HEK293 (cell line): ENCODE results near the gene PROX1.

Source experiments
- CTCF ChIA-PET: fragments of 350-600 bp; formaldehyde crosslinking; extraction: SDS; loops from one replicate; lab custom pipeline; 2021; ENCODE audit warnings: antibody characterized with exemption; lab: Yijun Ruan, JAX
- POLR2A ChIA-PET: fragments of 300-600 bp; formaldehyde crosslinking; extraction: SDS; loops from one replicate; lab custom pipeline; 2020; ENCODE audit warnings: antibody characterized with exemption, inconsistent platforms; lab: Yijun Ruan, JAX
- H3K27ac ChIP-seq: fragments of 200-500 bp; sonication (Bioruptor generic); 2 replicates; pipeline ENCODE4 v1.5.1; 2014; ENCODE audit warnings: low read depth, low read length, control low read depth, inconsistent platforms; ENCODE audit errors: extremely low read depth
- H3K36me3 ChIP-seq, 2 experiments: fragments of 200-500 bp in 1 of 2; sonication (Bioruptor generic) in 1 of 2; 1 replicate in 1 of 2; 2 replicates in 1 of 2; pipeline ENCODE4 v1.5.1; 2014 to 2017; ENCODE audit warnings: inconsistent platforms in 2 of 2, low read length in 2 of 2; ENCODE audit not compliant: control insufficient read depth in 2 of 2, insufficient read depth in 1 of 2
- H3K4me1 ChIP-seq: fragments of 200-500 bp; sonication (Bioruptor generic); 2 replicates; pipeline ENCODE4 v1.5.1; 2014; ENCODE audit warnings: mild to moderate bottlenecking, low read length, inconsistent platforms; ENCODE audit not compliant: control insufficient read depth, insufficient read depth
- H3K4me3 ChIP-seq: 2 replicates; pipeline ENCODE4 v1.5.1; 2011; ENCODE audit warnings: low read depth, mild to moderate bottlenecking, control low read depth, low read length, moderate library complexity
- H3K9me3 ChIP-seq: fragments of 200-500 bp; sonication (Bioruptor generic); 2 replicates; pipeline ENCODE4 v1.5.1; 2014; ENCODE audit warnings: low read depth, low read length, inconsistent platforms; ENCODE audit not compliant: control insufficient read depth, insufficient read depth
- BCL11A ChIP-seq: fragments of 450-650 bp; formaldehyde crosslinking; IDR thresholded peaks from 2 replicates; pipeline ENCODE4 v1.5.1; 2016; ENCODE audit warnings: low read depth, missing biosample characterization, missing genetic modification characterization
- BCL6B ChIP-seq: fragments of 450-650 bp; formaldehyde crosslinking; IDR thresholded peaks from 2 replicates; pipeline ENCODE4 v1.5.1; 2017; ENCODE audit warnings: missing biosample characterization, missing genetic modification characterization
- GFI1B ChIP-seq: fragments of 450-650 bp; formaldehyde crosslinking; IDR thresholded peaks from 2 replicates; pipeline ENCODE4 v1.5.1; 2016; ENCODE audit warnings: missing biosample characterization, missing genetic modification characterization
- GLIS2 ChIP-seq: fragments of 450-650 bp; formaldehyde crosslinking; IDR thresholded peaks from 2 replicates; pipeline ENCODE4 v1.5.1; 2016; ENCODE audit warnings: missing biosample characterization, missing genetic modification characterization
- HOXD13 ChIP-seq: sonication (generic); formaldehyde crosslinking; IDR thresholded peaks from 2 replicates; pipeline ENCODE4 v1.8.0; 2022; ENCODE audit warnings: missing genetic modification reagents, borderline replicate concordance
- KLF10 ChIP-seq: fragments of 450-650 bp; IDR thresholded peaks from 2 replicates; pipeline ENCODE4 v1.5.1; 2018; ENCODE audit warnings: missing biosample characterization, mild to moderate bottlenecking, missing genetic modification characterization
- PRDM10 ChIP-seq: fragments of 450-650 bp; formaldehyde crosslinking; IDR thresholded peaks from 2 replicates; pipeline ENCODE4 v1.5.1; 2016; ENCODE audit warnings: missing biosample characterization, missing genetic modification characterization
- PRDM6 ChIP-seq: fragments of 450-650 bp; formaldehyde crosslinking; IDR thresholded peaks from 2 replicates; pipeline ENCODE4 v1.5.1; 2017; ENCODE audit warnings: missing biosample characterization, missing genetic modification characterization
- SCRT2 ChIP-seq: fragments of 450-650 bp; formaldehyde crosslinking; IDR thresholded peaks from 2 replicates; pipeline ENCODE4 v1.5.1; 2016; ENCODE audit warnings: missing biosample characterization, missing genetic modification characterization
- ZBTB21 ChIP-seq: fragments of 450-650 bp; formaldehyde crosslinking; IDR thresholded peaks from 2 replicates; pipeline ENCODE4 v1.5.1; 2017; ENCODE audit warnings: missing biosample characterization, missing genetic modification characterization
- ZNF132 ChIP-seq: fragments of 450-650 bp; formaldehyde crosslinking; IDR thresholded peaks from 2 replicates; pipeline ENCODE4 v1.5.1; 2017; ENCODE audit warnings: missing biosample characterization, missing genetic modification characterization, borderline replicate concordance
- ZNF521 ChIP-seq: fragments of 450-650 bp; formaldehyde crosslinking; IDR thresholded peaks from 2 replicates; pipeline ENCODE4 v1.5.1; 2017; ENCODE audit warnings: missing biosample characterization, mild to moderate bottlenecking, missing genetic modification characterization
- ZNF596 ChIP-seq: fragments of 450-650 bp; IDR thresholded peaks from 2 replicates; pipeline ENCODE4 v1.5.0; 2018; ENCODE audit warnings: missing biosample characterization, mild to moderate bottlenecking, missing genetic modification characterization, moderate library complexity
- ZNF707 ChIP-seq: fragments of 450-650 bp; formaldehyde crosslinking; IDR thresholded peaks from 2 replicates; pipeline ENCODE4 v1.5.1; 2016; ENCODE audit warnings: missing biosample characterization, missing genetic modification characterization
- ZSCAN5A ChIP-seq: fragments of 450-650 bp; formaldehyde crosslinking; IDR thresholded peaks from 2 replicates; pipeline ENCODE4 v1.5.1; 2016; ENCODE audit warnings: missing biosample characterization, missing genetic modification characterization

PROX1 gene

GRCh38 chr1:214004014-214004413 is 16.2 kb downstream of the PROX1 start:
- Histone ChIP-seq H3K36me3 (peaks cover 0 to 23% of the 10 kb centered on the region in 2 experiments; a peak in 1 of 3 replicates), H3K4me1 (peaks cover 18% of the 10 kb centered on the region; the same call in 1 of the 2 replicates), H3K27ac (no peak overlapping the region), H3K4me3 (no peak overlapping the region), H3K9me3 (no peaks in the 10 kb centered on the region)
- CTCF ChIA-PET = interaction anchor here (0.6 to 1.7 kb wide), 3 partner anchors 72 to 121 kb away, joined by 3 to 9 read pairs (median 3); no protein-coding TSS in a partner anchor
- no peak for TF ChIP-seq KLF10 (tag by site-specific recombination)
- TF ChIP-seq ZNF132 (tag by site-specific recombination) = no peak
- no peak for TF ChIP-seq ZNF521 (tag by site-specific recombination)
- TF ChIP-seq BCL11A = no peak
- TF ChIP-seq BCL6B = no peak
- TF ChIP-seq PRDM6 (tag by site-specific recombination) = no peak
- TF ChIP-seq GLIS2 = no peak
- no peak for TF ChIP-seq GFI1B (tag by site-specific recombination)
- TF ChIP-seq HOXD13 (CRISPR knock-in tag) = no peak
- no peak for TF ChIP-seq ZNF707 (tag by site-specific recombination)
- TF ChIP-seq ZSCAN5A (tag by site-specific recombination) = no peak
- no peak for TF ChIP-seq ZNF596 (tag by site-specific recombination)
- TF ChIP-seq, all 188 proteins: peak for 0
- POLR2A ChIA-PET = interaction anchor here (2.3 kb wide), 1 partner anchor 14 kb away, joined by 9 read pairs; no protein-coding TSS in a partner anchor

- Histone ChIP-seq H3K36me3 (peaks cover 0 to 17% of the 10 kb centered on the region in 2 experiments; a peak in 1 of 3 replicates), H3K27ac (no peak overlapping the region), H3K4me3 (no peak overlapping the region), H3K4me1 (peaks cover 18% of the 10 kb centered on the region; the same call in 1 of the 2 replicates)
- ChIA-PET POLR2A (no interaction called here), CTCF (no interaction called here)
- TF ChIP-seq ZBTB21 (no peak), PRDM10 (tag by site-specific recombination) (no peak), SCRT2 (tag by site-specific recombination) (0 out of 2 replicates have a peak, but pooled peaks have one; percentile 20)
- TF ChIP-seq, all 188 proteins: peak for 1
- H3K9me3 ChIP-seq = no peaks in the 10 kb centered on the region
Measured at GRCh38 chr1:214004795-214005194, 17.0 kb downstream of the PROX1 start.
